ENCODE measurements around the gene FHOD3.

DNA sequence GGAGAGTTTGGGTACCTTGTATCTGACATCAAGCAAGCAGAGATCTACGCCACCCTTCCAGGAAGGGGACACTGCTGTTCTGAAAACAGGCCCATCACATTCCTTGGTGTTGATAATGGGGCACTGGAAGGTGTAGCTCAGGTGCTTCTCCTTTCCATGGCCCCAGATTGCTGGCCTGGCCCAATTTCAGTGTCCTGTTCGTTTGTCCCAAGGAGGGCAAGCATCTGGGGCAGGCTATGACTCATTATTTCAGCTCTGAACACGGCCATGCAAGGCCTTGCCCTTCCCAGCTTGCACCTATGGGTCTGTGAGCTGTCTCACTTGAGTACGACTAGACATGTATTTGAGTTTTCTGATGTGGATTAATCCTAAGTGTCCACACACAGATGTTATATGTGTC is 101.5 kb downstream of the FHOD3 start:
- TF ChIP-seq, protein P1, sequence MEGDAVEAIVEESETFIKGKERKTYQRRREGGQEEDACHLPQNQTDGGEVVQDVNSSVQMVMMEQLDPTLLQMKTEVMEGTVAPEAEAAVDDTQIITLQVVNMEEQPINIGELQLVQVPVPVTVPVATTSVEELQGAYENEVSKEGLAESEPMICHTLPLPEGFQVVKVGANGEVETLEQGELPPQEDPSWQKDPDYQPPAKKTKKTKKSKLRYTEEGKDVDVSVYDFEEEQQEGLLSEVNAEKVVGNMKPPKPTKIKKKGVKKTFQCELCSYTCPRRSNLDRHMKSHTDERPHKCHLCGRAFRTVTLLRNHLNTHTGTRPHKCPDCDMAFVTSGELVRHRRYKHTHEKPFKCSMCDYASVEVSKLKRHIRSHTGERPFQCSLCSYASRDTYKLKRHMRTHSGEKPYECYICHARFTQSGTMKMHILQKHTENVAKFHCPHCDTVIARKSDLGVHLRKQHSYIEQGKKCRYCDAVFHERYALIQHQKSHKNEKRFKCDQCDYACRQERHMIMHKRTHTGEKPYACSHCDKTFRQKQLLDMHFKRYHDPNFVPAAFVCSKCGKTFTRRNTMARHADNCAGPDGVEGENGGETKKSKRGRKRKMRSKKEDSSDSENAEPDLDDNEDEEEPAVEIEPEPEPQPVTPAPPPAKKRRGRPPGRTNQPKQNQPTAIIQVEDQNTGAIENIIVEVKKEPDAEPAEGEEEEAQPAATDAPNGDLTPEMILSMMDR (IDR thresholded peaks at IDR 0.05), result no peak
- no peak for TF ChIP-seq POLR2A (IDR thresholded peaks at IDR 0.05)
